Glomerular endothelial cell (primary cell): ENCODE measurements around the gene USP11. TPM values are rescaled to one million over a fixed set of nuclear protein-coding genes. Genes with fewer than 3 reads are reported as not detected.
A peak's percentile ranks its signal among the peaks of the same experiment; 100 is the strongest.

ENCODE experiments used
- DNase-seq: peaks from one replicate; pipeline ENCODE4 v3.0.0-alpha.2; 2011; ENCODE audit warnings: low read depth, low spot score; ENCODE audit errors: extremely low read depth
- total RNA-seq: library from RNA; depleted of rRNA; stranded (reverse); fragments of >200 nt; gene quantifications from 2 replicates; pipeline ENCODE4 v1.2.3, GENCODE V29; 2015

USP11 gene
- total RNA-seq, 1 donor from 2014 or later, result 45.0 TPM

GRCh38 chrX:47202316-47202715 is 30.5 kb upstream of the USP11 start:
- DNase-seq, result no peak

- DNase-seq, result no peak
Measured at GRCh38 chrX:47202877-47203276, 29.9 kb upstream of the USP11 start.

GRCh38 chrX:47204970-47205369 is 27.8 kb upstream of the USP11 start:
- DNase-seq, result no peak

- DNase-seq, result no peak
Measured at GRCh38 chrX:47206316-47206715, 26.5 kb upstream of the USP11 start.

GRCh38 chrX:47208108-47208507 is 24.7 kb upstream of the USP11 start:
- DNase-seq, result no peak

- DNase-seq, result no peak
Measured at GRCh38 chrX:47209508-47210238, 23.1 kb upstream of the USP11 start.

- DNase-seq, result no peak
Measured at GRCh38 chrX:47210661-47211425, 22.0 kb upstream of the USP11 start.

GRCh38 chrX:47212381-47213293 is 20.2 kb upstream of the USP11 start:
- no peak for DNase-seq

- DNase-seq, result no peak
Measured at GRCh38 chrX:47214435-47215077, 18.3 kb upstream of the USP11 start.

GRCh38 chrX:47215291-47215900 is 17.4 kb upstream of the USP11 start:
- no peak for DNase-seq

GRCh38 chrX:47216393-47216925 is 16.4 kb upstream of the USP11 start:
- no peak for DNase-seq

GRCh38 chrX:47217121-47217851 is 15.5 kb upstream of the USP11 start:
- no peak for DNase-seq

- peak; percentile 98 for DNase-seq
Measured at GRCh38 chrX:47217852-47218279, 14.9 kb upstream of the USP11 start.

- DNase-seq, result no peak
Measured at GRCh38 chrX:47218280-47218919, 14.4 kb upstream of the USP11 start, which contains the start of gene CDK16. Gene CDK16 (plus strand): TSS chrX:47218681. CDS start chrX:47223558, 4,877 bp downstream.

GRCh38 chrX:47218920-47219815 is 13.6 kb upstream of the USP11 start:
- no peak for DNase-seq

GRCh38 chrX:47221756-47222155 is 11.1 kb upstream of the USP11 start:
- DNase-seq, result no peak

- DNase-seq, result no peak
Measured at GRCh38 chrX:47222751-47223350, 10.0 kb upstream of the USP11 start.
